ENCODE measurements around the gene JAK3. TPM values are rescaled to one million over a fixed set of nuclear protein-coding genes. Genes with fewer than 3 reads are reported as not detected.
A peak's percentile ranks its signal among the peaks of the same experiment; 100 is the strongest.

Gene JAK3
- total and polyA plus RNA-seq, 4 experiments from 2014 or later = 74.6 to 135 (median 114) TPM

GRCh38 chr19:17846146-17846545 is 1.6 kb downstream of the JAK3 start:
- DNase-seq = peak; percentile 48 to 80 (median 53)
- Mint-ChIP-seq H3K4me1 (peaks cover 33 to 72% (median 52%) of the 10 kb centered on the region in 4 donors), H3K27me3 (no peaks in the 10 kb centered on the region), H3K4me3 (peak overlapping the region; percentile 91 to 98 (median 94)), H3K36me3 (peaks cover 10 to 25% of the 10 kb centered on the region in 2 donors), H3K27ac (peak overlapping the region; percentile 95 to 98 (median 97)), H3K9me3 (no peaks in the 10 kb centered on the region)
- peaks cover 75% of the 10 kb centered on the region for H3K4me1 ChIP-seq (ENCODE audit: insufficient read depth, low read length)
- intact Hi-C loops (cut with micrococcal nuclease) = no loop called here
- H3K9me3 ChIP-seq (ENCODE audit: control insufficient read depth in 1 of 2, low read length in 2 of 2) = no peaks in the 10 kb centered on the region
- ChIA-PET POLR2A (ENCODE audit: partially characterized antibody) (interaction anchor here (1.1 to 7.1 kb wide), 7 partner anchors 13 to 155 kb away, joined by 3 to 60 read pairs (median 8); partner anchors contain the start of genes FCHO1 and RPL18A), CTCF (ENCODE audit: partially characterized antibody) (interaction anchor here (1.3 to 4.9 kb wide), 5 partner anchors 9 to 87 kb away, joined by 3 to 23 read pairs (median 5); partner anchors contain the start of gene CCDC124)
- H3K27me3 ChIP-seq (ENCODE audit: insufficient read depth, low read length) = no peaks in the 10 kb centered on the region
- H3K36me3 ChIP-seq (ENCODE audit: insufficient read depth, low read length) = peaks cover 29% of the 10 kb centered on the region
- H3K4me3 ChIP-seq (ENCODE audit: low read length in 2 of 2) = peak overlapping the region; percentile 47 to 76
- peak overlapping the region; percentile 91 for H3K27ac ChIP-seq (ENCODE audit: low read depth, low read length)

GRCh38 chr19:17843908-17844490 is 3.8 kb downstream of the JAK3 start:
- Histone ChIP-seq H3K27ac (ENCODE audit: low read depth, low read length) (peak overlapping the region; percentile 28), H3K4me3 (ENCODE audit: low read length in 2 of 2) (no peak overlapping the region), H3K27me3 (ENCODE audit: insufficient read depth, low read length) (no peaks in the 10 kb centered on the region), H3K4me1 (ENCODE audit: insufficient read depth, low read length) (peaks cover 55% of the 10 kb centered on the region), H3K36me3 (ENCODE audit: insufficient read depth, low read length) (peaks cover 49% of the 10 kb centered on the region), H3K9me3 (ENCODE audit: control insufficient read depth in 1 of 2, low read length in 2 of 2) (no peaks in the 10 kb centered on the region)
- peak overlapping the region; percentile 46 to 97 (median 78) for H3K27ac Mint-ChIP-seq
- H3K36me3 Mint-ChIP-seq = peaks cover 22 to 40% of the 10 kb centered on the region in 2 donors
- H3K4me3 Mint-ChIP-seq = peak overlapping the region in 7 of 8 donors; percentile 5 to 94 (median 61)
- CTCF ChIA-PET (ENCODE audit: partially characterized antibody) = interaction anchor here (1.2 kb wide), 1 partner anchor 41 kb away, joined by 3 read pairs; no protein-coding TSS in a partner anchor
- H3K9me3 Mint-ChIP-seq = no peaks in the 10 kb centered on the region
- no peak for DNase-seq
- no peaks in the 10 kb centered on the region for H3K27me3 Mint-ChIP-seq
- H3K4me1 Mint-ChIP-seq = peaks cover 22 to 60% (median 42%) of the 10 kb centered on the region in 4 donors
- intact Hi-C loops (cut with micrococcal nuclease) = no loop called here
- POLR2A ChIA-PET (ENCODE audit: partially characterized antibody) = interaction anchor here (0.9 to 1.7 kb wide), 4 partner anchors 9 to 15 kb away, joined by 3 to 6 read pairs (median 4); partner anchors contain the start of gene RPL18A

- H3K36me3 ChIP-seq (ENCODE audit: insufficient read depth, low read length) = peaks cover 53% of the 10 kb centered on the region
- no peak for DNase-seq
These were observed 4.4 kb downstream of the JAK3 start for GRCh38 chr19:17843292-17843827.

GRCh38 chr19:17842663-17843291 is 5.0 kb downstream of the JAK3 start:
- Histone ChIP-seq H3K9me3 (ENCODE audit: control insufficient read depth in 1 of 2, low read length in 2 of 2) (no peaks in the 10 kb centered on the region), H3K36me3 (ENCODE audit: insufficient read depth, low read length) (peaks cover 59% of the 10 kb centered on the region), H3K27me3 (ENCODE audit: insufficient read depth, low read length) (no peaks in the 10 kb centered on the region), H3K4me3 (ENCODE audit: low read length in 2 of 2) (no peak overlapping the region), H3K27ac (ENCODE audit: low read depth, low read length) (no peak overlapping the region), H3K4me1 (ENCODE audit: insufficient read depth, low read length) (peaks cover 43% of the 10 kb centered on the region)
- H3K27me3 Mint-ChIP-seq = no peaks in the 10 kb centered on the region
- no peaks in the 10 kb centered on the region for H3K9me3 Mint-ChIP-seq
- POLR2A ChIA-PET (ENCODE audit: partially characterized antibody) = interaction anchor here (0.6 to 1.7 kb wide), 6 partner anchors 10 to 123 kb away, joined by 3 to 6 read pairs (median 3); partner anchors contain the start of genes MAP1S and RPL18A
- H3K36me3 Mint-ChIP-seq = peaks cover 32 to 49% of the 10 kb centered on the region in 2 donors
- DNase-seq = no peak
- CTCF ChIA-PET (ENCODE audit: partially characterized antibody) = interaction anchor here (1.0 to 1.2 kb wide), 3 partner anchors 12 to 39 kb away, joined by 3 to 4 read pairs (median 3); partner anchors contain the start of gene RPL18A
- H3K27ac Mint-ChIP-seq = peak overlapping the region in 2 of 7 donors; percentile 42 to 46
- intact Hi-C loops (cut with micrococcal nuclease) = no loop called here
- H3K4me3 Mint-ChIP-seq = no peak overlapping the region
- peaks cover 14 to 50% (median 33%) of the 10 kb centered on the region in 4 donors for H3K4me1 Mint-ChIP-seq

More at GRCh38 chr19:17843292-17843827, 4.4 kb downstream of the JAK3 start:
- H3K27me3 Mint-ChIP-seq = no peaks in the 10 kb centered on the region
- CTCF ChIA-PET (ENCODE audit: partially characterized antibody) = interaction anchor here (1.0 to 1.2 kb wide), 3 partner anchors 11 to 40 kb away, joined by 3 to 4 read pairs (median 3); partner anchors contain the start of gene RPL18A
- H3K9me3 ChIP-seq (ENCODE audit: control insufficient read depth in 1 of 2, low read length in 2 of 2) = no peaks in the 10 kb centered on the region
- peaks cover 17 to 56% (median 36%) of the 10 kb centered on the region in 4 donors for H3K4me1 Mint-ChIP-seq
- peak overlapping the region in 5 of 7 donors; percentile 37 to 97 (median 78) for H3K27ac Mint-ChIP-seq
- no peak overlapping the region for H3K27ac ChIP-seq (ENCODE audit: low read depth, low read length)
- no peak overlapping the region for H3K4me3 ChIP-seq (ENCODE audit: low read length in 2 of 2)
- POLR2A ChIA-PET (ENCODE audit: partially characterized antibody) = interaction anchor here (0.6 to 1.7 kb wide), 6 partner anchors 10 to 124 kb away, joined by 3 to 6 read pairs (median 3); partner anchors contain the start of genes MAP1S and RPL18A
- peaks cover 48% of the 10 kb centered on the region for H3K4me1 ChIP-seq (ENCODE audit: insufficient read depth, low read length)
- no peaks in the 10 kb centered on the region for H3K27me3 ChIP-seq (ENCODE audit: insufficient read depth, low read length)
- H3K9me3 Mint-ChIP-seq = no peaks in the 10 kb centered on the region
- H3K36me3 Mint-ChIP-seq = peaks cover 26 to 44% of the 10 kb centered on the region in 2 donors
- intact Hi-C loops (cut with micrococcal nuclease) = no loop called here
- peak overlapping the region in 4 of 8 donors; percentile 42 to 61 (median 50) for H3K4me3 Mint-ChIP-seq

GRCh38 chr19:17841810-17842662 is 5.7 kb downstream of the JAK3 start:
- Histone ChIP-seq H3K4me1 (ENCODE audit: insufficient read depth, low read length) (peaks cover 43% of the 10 kb centered on the region), H3K4me3 (ENCODE audit: low read length in 2 of 2) (no peak overlapping the region), H3K27ac (ENCODE audit: low read depth, low read length) (no peak overlapping the region), H3K36me3 (ENCODE audit: insufficient read depth, low read length) (peaks cover 62% of the 10 kb centered on the region), H3K27me3 (ENCODE audit: insufficient read depth, low read length) (no peaks in the 10 kb centered on the region), H3K9me3 (ENCODE audit: control insufficient read depth in 1 of 2, low read length in 2 of 2) (no peaks in the 10 kb centered on the region)
- no peak overlapping the region for H3K4me3 Mint-ChIP-seq
- peaks cover 34 to 54% of the 10 kb centered on the region in 2 donors for H3K36me3 Mint-ChIP-seq
- POLR2A ChIA-PET (ENCODE audit: partially characterized antibody) = interaction anchor here (1.0 to 1.7 kb wide), 2 partner anchors 17 to 122 kb away, joined by 3 to 6 read pairs; partner anchors contain the start of genes MAP1S and RPL18A
- DNase-seq = peak in 2 of 5 donors; percentile 27 to 43
- peak overlapping the region in 2 of 7 donors; percentile 24 to 75 for H3K27ac Mint-ChIP-seq
- peaks cover 14 to 43% (median 33%) of the 10 kb centered on the region in 4 donors for H3K4me1 Mint-ChIP-seq
- intact Hi-C loops (cut with micrococcal nuclease) = no loop called here
- no peaks in the 10 kb centered on the region for H3K9me3 Mint-ChIP-seq
- no peaks in the 10 kb centered on the region for H3K27me3 Mint-ChIP-seq
- CTCF ChIA-PET (ENCODE audit: partially characterized antibody) = interaction anchor here (1.0 kb wide), 1 partner anchor 13 kb away, joined by 4 read pairs; no protein-coding TSS in a partner anchor

- Mint-ChIP-seq H3K9me3 (no peaks in the 10 kb centered on the region), H3K27ac (peak overlapping the region in 2 of 7 donors; percentile 58 to 75), H3K4me3 (peak overlapping the region in 1 of 8 donors; percentile 21), H3K4me1 (peaks cover 15 to 45% (median 34%) of the 10 kb centered on the region in 4 donors), H3K36me3 (peaks cover 38 to 57% of the 10 kb centered on the region in 2 donors), H3K27me3 (no peaks in the 10 kb centered on the region)
- H3K4me3 ChIP-seq (ENCODE audit: low read length in 2 of 2) = no peak overlapping the region
- peaks cover 43% of the 10 kb centered on the region for H3K4me1 ChIP-seq (ENCODE audit: insufficient read depth, low read length)
- peaks cover 66% of the 10 kb centered on the region for H3K36me3 ChIP-seq (ENCODE audit: insufficient read depth, low read length)
- CTCF ChIA-PET (ENCODE audit: partially characterized antibody) = interaction anchor here (0.9 kb wide), 1 partner anchor 13 kb away, joined by 3 read pairs; no protein-coding TSS in a partner anchor
- POLR2A ChIA-PET (ENCODE audit: partially characterized antibody) = no interaction called here
- intact Hi-C loops (cut with micrococcal nuclease) = no loop called here
- no peak for DNase-seq
- no peak overlapping the region for H3K27ac ChIP-seq (ENCODE audit: low read depth, low read length)
- no peaks in the 10 kb centered on the region for H3K9me3 ChIP-seq (ENCODE audit: control insufficient read depth in 1 of 2, low read length in 2 of 2)
- no peaks in the 10 kb centered on the region for H3K27me3 ChIP-seq (ENCODE audit: insufficient read depth, low read length)
These were observed 6.4 kb downstream of the JAK3 start for GRCh38 chr19:17841371-17841809.

All from CD4-positive, alpha-beta memory T cell (primary cell).